BE2C (cell line): ENCODE data around the gene UROS.

ENCODE experiments used
- DNase-seq: peaks from one replicate; pipeline ENCODE4 v3.0.0-alpha.2; 2020
- H3K27me3 ChIP-seq: fragments of 250-450 bp; sonication (Bioruptor Pico); 2 replicates; pipeline ENCODE4 v1.5.1; 2020; ENCODE audit warnings: mild to moderate bottlenecking
- H3K36me3 ChIP-seq: fragments of 250-450 bp; sonication (Bioruptor Pico); 2 replicates; pipeline ENCODE4 v1.5.1; 2020; ENCODE audit warnings: mild to moderate bottlenecking
- H3K4me1 ChIP-seq: fragments of 250-450 bp; sonication (Bioruptor Pico); 2 replicates; pipeline ENCODE4 v1.5.1; 2020
- H3K4me3 ChIP-seq: 2 replicates; pipeline ENCODE4 v1.5.1; 2011; ENCODE audit warnings: low read depth, low read length
- H3K9me3 ChIP-seq: fragments of 250-450 bp; sonication (Bioruptor Pico); 2 replicates; pipeline ENCODE4 v1.5.1; 2020
- TF ChIP-seq, protein P1 (sequence below): IDR thresholded peaks from 2 replicates; pipeline ENCODE4 v1.5.1; 2012; ENCODE audit warnings: mild to moderate bottlenecking, low read depth, low read length

UROS gene

DNA sequence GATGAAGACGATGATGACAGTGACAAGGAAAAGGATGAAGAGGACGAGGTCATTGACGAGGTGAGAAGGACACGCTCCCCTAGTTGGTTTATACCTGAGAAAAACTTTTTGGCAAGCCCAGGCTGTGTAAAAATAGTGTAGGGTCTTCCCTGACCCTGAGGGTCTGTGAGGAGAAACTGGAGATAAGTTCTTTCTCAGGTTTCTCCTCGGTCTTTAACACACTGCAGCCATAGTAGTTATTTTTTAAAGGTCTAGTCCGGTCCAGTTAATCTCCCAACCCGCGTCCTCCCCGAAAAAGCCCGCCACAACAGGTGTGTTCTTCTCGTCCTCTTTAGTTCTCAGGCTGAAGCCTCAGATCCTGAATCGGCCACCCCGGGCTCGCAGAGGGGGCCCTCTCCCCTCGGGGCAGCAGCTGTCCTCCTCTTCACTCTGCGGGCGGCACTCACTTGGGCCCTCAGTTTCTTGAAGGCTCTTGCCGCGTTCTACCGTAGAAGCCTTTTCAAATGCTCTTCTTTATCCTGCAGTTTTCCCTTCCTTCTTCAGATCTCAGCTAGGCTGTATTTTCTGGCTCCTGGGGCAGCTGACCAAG is 699 bp upstream of the UROS start:
- H3K4me3 ChIP-seq, result peak overlapping the region; percentile 100
- no peaks in the 10 kb centered on the region for H3K9me3 ChIP-seq
- no peaks in the 10 kb centered on the region for H3K4me1 ChIP-seq
- peaks cover 28% of the 10 kb centered on the region for H3K36me3 ChIP-seq
- no peak for DNase-seq
- no peaks in the 10 kb centered on the region for H3K27me3 ChIP-seq
- TF ChIP-seq, protein P1, sequence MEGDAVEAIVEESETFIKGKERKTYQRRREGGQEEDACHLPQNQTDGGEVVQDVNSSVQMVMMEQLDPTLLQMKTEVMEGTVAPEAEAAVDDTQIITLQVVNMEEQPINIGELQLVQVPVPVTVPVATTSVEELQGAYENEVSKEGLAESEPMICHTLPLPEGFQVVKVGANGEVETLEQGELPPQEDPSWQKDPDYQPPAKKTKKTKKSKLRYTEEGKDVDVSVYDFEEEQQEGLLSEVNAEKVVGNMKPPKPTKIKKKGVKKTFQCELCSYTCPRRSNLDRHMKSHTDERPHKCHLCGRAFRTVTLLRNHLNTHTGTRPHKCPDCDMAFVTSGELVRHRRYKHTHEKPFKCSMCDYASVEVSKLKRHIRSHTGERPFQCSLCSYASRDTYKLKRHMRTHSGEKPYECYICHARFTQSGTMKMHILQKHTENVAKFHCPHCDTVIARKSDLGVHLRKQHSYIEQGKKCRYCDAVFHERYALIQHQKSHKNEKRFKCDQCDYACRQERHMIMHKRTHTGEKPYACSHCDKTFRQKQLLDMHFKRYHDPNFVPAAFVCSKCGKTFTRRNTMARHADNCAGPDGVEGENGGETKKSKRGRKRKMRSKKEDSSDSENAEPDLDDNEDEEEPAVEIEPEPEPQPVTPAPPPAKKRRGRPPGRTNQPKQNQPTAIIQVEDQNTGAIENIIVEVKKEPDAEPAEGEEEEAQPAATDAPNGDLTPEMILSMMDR, result no peak

- H3K9me3 ChIP-seq, result no peaks in the 10 kb centered on the region
- H3K4me1 ChIP-seq, result no peaks in the 10 kb centered on the region
- H3K27me3 ChIP-seq, result no peaks in the 10 kb centered on the region
- peaks cover 6% of the 10 kb centered on the region; the same call in 1 of the 2 replicates for H3K36me3 ChIP-seq
- DNase-seq, result no peak
- TF ChIP-seq, protein P1, result no peak
- no peak overlapping the region for H3K4me3 ChIP-seq
Observed at GRCh38 chr10:125820701-125821100, 2.4 kb downstream of the UROS start.

DNA sequence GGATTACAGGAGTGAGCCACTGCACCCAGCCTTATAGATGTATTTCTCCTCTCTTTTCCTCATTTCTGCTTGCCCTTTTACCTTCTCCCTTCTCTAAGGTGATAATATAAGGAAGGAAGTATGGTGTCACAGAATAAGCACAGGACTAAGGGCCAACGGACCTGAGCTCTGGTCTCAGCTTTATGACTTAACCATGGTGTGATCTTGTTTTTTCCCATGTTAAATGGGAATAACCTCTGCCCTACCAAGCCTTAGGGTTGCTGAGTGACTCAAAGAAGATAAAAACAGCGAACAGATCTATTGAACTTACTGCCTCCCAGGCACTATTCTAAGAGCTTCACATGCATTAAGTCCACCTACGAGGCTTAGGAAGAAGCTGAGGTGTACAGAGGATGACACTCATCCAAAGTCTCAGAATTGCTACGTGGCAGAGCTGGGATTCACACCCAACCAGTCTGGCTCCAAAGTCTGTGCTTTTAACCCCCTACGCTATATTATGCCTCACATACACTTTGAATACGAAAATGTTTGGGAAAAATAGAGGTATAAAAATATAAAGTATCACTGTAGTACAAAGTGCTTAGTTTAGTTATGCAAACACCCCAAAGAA is 5.6 kb downstream of the UROS start:
- Histone ChIP-seq H3K36me3 (peaks cover 6% of the 10 kb centered on the region), H3K27me3 (no peaks in the 10 kb centered on the region), H3K4me3 (no peak overlapping the region), H3K9me3 (no peaks in the 10 kb centered on the region), H3K4me1 (no peaks in the 10 kb centered on the region)
- DNase-seq, result no peak
- TF ChIP-seq, protein P1, result no peak

- Histone ChIP-seq H3K36me3 (peaks cover 6% of the 10 kb centered on the region), H3K27me3 (no peaks in the 10 kb centered on the region), H3K4me3 (no peak overlapping the region), H3K9me3 (no peaks in the 10 kb centered on the region), H3K4me1 (peaks cover 4% of the 10 kb centered on the region; the same call in 1 of the 2 replicates)
- DNase-seq, result no peak
- TF ChIP-seq, protein P1, result no peak
Observed at GRCh38 chr10:125816548-125816947, 6.5 kb downstream of the UROS start.

DNA sequence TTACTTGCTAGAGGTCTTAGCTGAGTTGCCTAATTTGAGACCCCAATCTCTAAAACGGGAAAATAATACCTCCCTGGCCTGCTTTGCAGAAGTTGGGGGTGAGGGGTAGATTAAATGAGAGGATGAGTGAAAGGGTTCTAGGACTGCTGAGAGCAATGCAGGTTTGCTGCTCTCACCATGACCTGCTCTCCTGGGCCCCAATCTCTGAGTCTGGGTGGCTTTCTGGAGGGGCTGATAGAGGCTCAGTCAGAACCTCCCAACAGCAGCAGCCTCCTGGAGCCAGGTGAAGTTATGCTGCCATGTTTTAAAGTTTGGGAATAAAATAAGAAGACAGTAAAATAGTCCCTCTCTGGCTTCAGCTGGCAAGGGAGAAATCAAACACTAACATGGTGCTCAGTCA is 7.3 kb downstream of the UROS start:
- TF ChIP-seq, protein P1, result no peak
- no peak for DNase-seq

DNA sequence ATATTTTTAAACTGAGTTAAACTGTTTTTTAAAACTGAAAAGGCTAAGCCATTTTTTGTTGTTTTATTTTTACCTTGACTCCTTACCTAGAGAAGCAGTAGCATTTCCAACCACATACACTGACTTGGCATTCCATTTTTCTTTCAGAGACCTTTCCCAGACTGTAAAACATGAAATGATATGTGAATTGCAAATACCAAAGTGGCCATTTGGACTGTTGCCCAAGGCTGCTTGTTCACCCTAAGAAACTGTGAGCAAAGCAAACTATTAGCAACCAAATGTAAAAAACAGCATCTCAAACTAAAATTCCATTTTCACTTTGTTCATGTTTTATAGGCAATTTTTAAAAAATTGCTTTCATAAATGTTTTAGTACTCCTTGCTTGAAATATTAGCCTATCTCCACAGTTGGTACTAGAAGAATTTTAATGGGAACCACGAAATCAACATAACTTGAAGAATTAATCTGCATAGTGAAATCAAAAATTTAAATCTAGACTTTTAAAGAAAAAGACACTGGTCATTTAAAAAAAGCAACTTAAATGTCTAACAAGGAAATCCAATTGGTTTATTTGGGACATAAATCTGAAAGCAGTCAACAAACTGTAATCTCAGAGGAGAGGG is 10.8 kb downstream of the UROS start:
- DNase-seq, result no peak
- Histone ChIP-seq H3K36me3 (peaks cover 6% of the 10 kb centered on the region), H3K27me3 (no peaks in the 10 kb centered on the region), H3K4me1 (peaks cover 4% of the 10 kb centered on the region; the same call in 1 of the 2 replicates), H3K9me3 (no peaks in the 10 kb centered on the region), H3K4me3 (no peak overlapping the region)
- TF ChIP-seq, protein P1, result no peak

More for the DNA sequence above, 7.3 kb downstream of the UROS start:
- Histone ChIP-seq H3K27me3 (no peaks in the 10 kb centered on the region), H3K9me3 (no peaks in the 10 kb centered on the region), H3K36me3 (peaks cover 6% of the 10 kb centered on the region), H3K4me3 (no peak overlapping the region), H3K4me1 (peaks cover 4% of the 10 kb centered on the region; the same call in 1 of the 2 replicates)
